WTC11 (cell line): ENCODE data around the gene NCAPD2. TPM values are rescaled to one million over a fixed set of nuclear protein-coding genes. Genes with fewer than 3 reads are reported as not detected.

Source experiments
- ATF1 ChIP-seq: sonication (generic); formaldehyde crosslinking; IDR thresholded peaks from 2 replicates; pipeline ENCODE4 v1.8.1; 2023; ENCODE audit warnings: mild to moderate bottlenecking, moderate library complexity, missing genetic modification reagents
- ATF2 ChIP-seq: sonication (generic); formaldehyde crosslinking; IDR thresholded peaks from 2 replicates; pipeline ENCODE4 v1.8.1; 2022; ENCODE audit warnings: low read depth, missing genetic modification reagents, borderline replicate concordance
- CDX4 ChIP-seq: fragments of 250-450 bp; sonication (Bioruptor Pico); IDR thresholded peaks from 2 replicates; pipeline ENCODE4 v1.9.0; 2021; ENCODE audit warnings: moderate library complexity, mild to moderate bottlenecking, inconsistent platforms, borderline replicate concordance
- CREB1 ChIP-seq: sonication (generic); formaldehyde crosslinking; IDR thresholded peaks from 2 replicates; pipeline ENCODE4 v1.8.0; 2023; ENCODE audit warnings: mild to moderate bottlenecking, missing genetic modification reagents
- CREM ChIP-seq: sonication (generic); formaldehyde crosslinking; IDR thresholded peaks from 2 replicates; pipeline ENCODE4 v1.8.1; 2022; ENCODE audit warnings: mild to moderate bottlenecking, missing genetic modification reagents, moderate library complexity
- ETV6 ChIP-seq: sonication (generic); formaldehyde crosslinking; IDR thresholded peaks from 2 replicates; pipeline ENCODE4 v1.8.1; 2022; ENCODE audit warnings: mild to moderate bottlenecking, missing genetic modification reagents
- FOXP4 ChIP-seq: sonication (generic); formaldehyde crosslinking; IDR thresholded peaks from 2 replicates; pipeline ENCODE4 v1.8.0; 2022; ENCODE audit warnings: mild to moderate bottlenecking, missing genetic modification reagents
- GRHL2 ChIP-seq: fragments of 250-450 bp; sonication (Bioruptor Pico); IDR thresholded peaks from 2 replicates; pipeline ENCODE4 v1.8.0; 2022; ENCODE audit warnings: mild to moderate bottlenecking, moderate library complexity; ENCODE audit not compliant: insufficient replicate concordance, severe bottlenecking
- IRF1 ChIP-seq: sonication (generic); formaldehyde crosslinking; IDR thresholded peaks from 2 replicates; pipeline ENCODE4 v1.8.0; 2023; ENCODE audit warnings: missing genetic modification reagents
- IRF2 ChIP-seq: sonication (generic); formaldehyde crosslinking; IDR thresholded peaks from 2 replicates; pipeline ENCODE4 v1.8.0; 2022; ENCODE audit warnings: low read depth, missing genetic modification reagents, borderline replicate concordance
- MXD4 ChIP-seq: fragments of 250-450 bp; sonication (Bioruptor Pico); IDR thresholded peaks from 2 replicates; pipeline ENCODE4 v1.8.0; 2021; ENCODE audit warnings: mild to moderate bottlenecking, moderate library complexity, borderline replicate concordance
- NR1H2 ChIP-seq: sonication (generic); formaldehyde crosslinking; IDR thresholded peaks from 2 replicates; pipeline ENCODE4 v1.9.0; 2021; ENCODE audit warnings: mild to moderate bottlenecking, moderate library complexity, missing genetic modification reagents
- OVOL2 ChIP-seq: fragments of 250-450 bp; sonication (Bioruptor Pico); IDR thresholded peaks from 2 replicates; pipeline ENCODE4 v1.9.0; 2021; ENCODE audit warnings: mild to moderate bottlenecking, borderline replicate concordance
- PRRX2 ChIP-seq: fragments of 250-450 bp; sonication (Bioruptor Pico); IDR thresholded peaks from 2 replicates; pipeline ENCODE4 v1.8.0; 2021; ENCODE audit warnings: mild to moderate bottlenecking
- SP1 ChIP-seq: sonication (generic); formaldehyde crosslinking; conservative IDR thresholded peaks from 2 replicates; pipeline ENCODE4 v1.8.1; 2022; ENCODE audit warnings: missing genetic modification reagents
- ZNF232 ChIP-seq: sonication (generic); formaldehyde crosslinking; IDR thresholded peaks from 2 replicates; pipeline ENCODE4 v1.8.0; 2022; ENCODE audit warnings: mild to moderate bottlenecking, missing genetic modification reagents
- ZNF317 ChIP-seq: sonication (generic); formaldehyde crosslinking; IDR thresholded peaks from 2 replicates; pipeline ENCODE4 v1.8.1; 2023; ENCODE audit warnings: low read depth, mild to moderate bottlenecking, moderate library complexity, missing genetic modification reagents, borderline replicate concordance
- ZNF416 ChIP-seq: fragments of 250-450 bp; sonication (Bioruptor Pico); IDR thresholded peaks from 2 replicates; pipeline ENCODE4 v1.9.0; 2021; ENCODE audit warnings: mild to moderate bottlenecking, inconsistent platforms
- ZNF423 ChIP-seq: fragments of 250-450 bp; sonication (Bioruptor Pico); IDR thresholded peaks from 2 replicates; pipeline ENCODE4 v2.1.2; 2022; ENCODE audit warnings: mild to moderate bottlenecking, moderate library complexity
- ZNF671 ChIP-seq: fragments of 250-450 bp; sonication (Bioruptor Pico); IDR thresholded peaks from 2 replicates; pipeline ENCODE4 v1.8.0; 2021; ENCODE audit warnings: mild to moderate bottlenecking
- total RNA-seq: library from RNA; stranded (reverse); gene quantifications from 3 replicates; pipeline ENCODE4 v1.2.3, GENCODE V29; 2021
- TF ChIP-seq, protein P1 (sequence below): fragments of 250-450 bp; sonication (Bioruptor Pico); IDR thresholded peaks from 2 replicates; pipeline ENCODE4 v2.1.2; 2022; ENCODE audit warnings: mild to moderate bottlenecking, moderate library complexity
- TF ChIP-seq, protein P2 (sequence below): fragments of 250-450 bp; sonication (Bioruptor Pico); IDR thresholded peaks from 2 replicates; pipeline ENCODE4 v1.9.0; 2021; ENCODE audit warnings: mild to moderate bottlenecking
- TF ChIP-seq, protein P3 (sequence below): sonication (generic); formaldehyde crosslinking; conservative IDR thresholded peaks from 2 replicates; pipeline ENCODE4 v1.8.1; 2023; ENCODE audit warnings: mild to moderate bottlenecking, low read depth, missing genetic modification reagents, moderate library complexity
- TF ChIP-seq, protein P4 (sequence below): sonication (generic); formaldehyde crosslinking; IDR thresholded peaks from 2 replicates; pipeline ENCODE4 v1.8.0; 2022; ENCODE audit warnings: mild to moderate bottlenecking, missing genetic modification reagents

NCAPD2 gene
- total RNA-seq, 1 experiment from 2014 or later: 141 TPM

GRCh38 chr12:6538420-6539313 is 44.8 kb downstream of the NCAPD2 start (continued):
- TF ChIP-seq IRF1 (CRISPR knock-in tag) (0 out of 2 replicates have a peak, but pooled peaks have one; percentile 18), ZNF317 (CRISPR knock-in tag) (peak; percentile 37; the same call in 1 of the 2 replicates), GRHL2 (CRISPR knock-in tag) (no peak), PRRX2 (CRISPR knock-in tag) (peak; percentile 89), MXD4 (CRISPR knock-in tag) (no peak), IRF2 (CRISPR knock-in tag) (no peak), SP1 (CRISPR knock-in tag) (peak; percentile 22; the same call in 1 of the 2 replicates), CDX4 (CRISPR knock-in tag) (no peak), ZNF423 (no peak), OVOL2 (CRISPR knock-in tag) (no peak), ATF1 (peak; percentile 70; the same call in 1 of the 2 replicates), FOXP4 (CRISPR knock-in tag) (no peak), ZNF416 (CRISPR knock-in tag) (peak; percentile 92; the same call in 1 of the 2 replicates), ZNF232 (CRISPR knock-in tag) (0 out of 2 replicates have a peak, but pooled peaks have one; percentile 25), ATF2 (CRISPR knock-in tag) (no peak), CREB1 (peak; percentile 54; the same call in 1 of the 2 replicates), ZNF671 (peak; percentile 74), ETV6 (CRISPR knock-in tag) (no peak), CREM (CRISPR knock-in tag) (peak; percentile 67), NR1H2 (no peak)
- TF ChIP-seq, protein P1, sequence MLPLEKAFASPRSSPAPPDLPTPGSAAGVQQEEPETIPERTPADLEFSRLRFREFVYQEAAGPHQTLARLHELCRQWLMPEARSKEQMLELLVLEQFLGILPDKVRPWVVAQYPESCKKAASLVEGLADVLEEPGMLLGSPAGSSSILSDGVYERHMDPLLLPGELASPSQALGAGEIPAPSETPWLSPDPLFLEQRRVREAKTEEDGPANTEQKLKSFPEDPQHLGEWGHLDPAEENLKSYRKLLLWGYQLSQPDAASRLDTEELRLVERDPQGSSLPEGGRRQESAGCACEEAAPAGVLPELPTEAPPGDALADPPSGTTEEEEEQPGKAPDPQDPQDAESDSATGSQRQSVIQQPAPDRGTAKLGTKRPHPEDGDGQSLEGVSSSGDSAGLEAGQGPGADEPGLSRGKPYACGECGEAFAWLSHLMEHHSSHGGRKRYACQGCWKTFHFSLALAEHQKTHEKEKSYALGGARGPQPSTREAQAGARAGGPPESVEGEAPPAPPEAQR (CRISPR knock-in tag): no peak
- TF ChIP-seq, protein P2, sequence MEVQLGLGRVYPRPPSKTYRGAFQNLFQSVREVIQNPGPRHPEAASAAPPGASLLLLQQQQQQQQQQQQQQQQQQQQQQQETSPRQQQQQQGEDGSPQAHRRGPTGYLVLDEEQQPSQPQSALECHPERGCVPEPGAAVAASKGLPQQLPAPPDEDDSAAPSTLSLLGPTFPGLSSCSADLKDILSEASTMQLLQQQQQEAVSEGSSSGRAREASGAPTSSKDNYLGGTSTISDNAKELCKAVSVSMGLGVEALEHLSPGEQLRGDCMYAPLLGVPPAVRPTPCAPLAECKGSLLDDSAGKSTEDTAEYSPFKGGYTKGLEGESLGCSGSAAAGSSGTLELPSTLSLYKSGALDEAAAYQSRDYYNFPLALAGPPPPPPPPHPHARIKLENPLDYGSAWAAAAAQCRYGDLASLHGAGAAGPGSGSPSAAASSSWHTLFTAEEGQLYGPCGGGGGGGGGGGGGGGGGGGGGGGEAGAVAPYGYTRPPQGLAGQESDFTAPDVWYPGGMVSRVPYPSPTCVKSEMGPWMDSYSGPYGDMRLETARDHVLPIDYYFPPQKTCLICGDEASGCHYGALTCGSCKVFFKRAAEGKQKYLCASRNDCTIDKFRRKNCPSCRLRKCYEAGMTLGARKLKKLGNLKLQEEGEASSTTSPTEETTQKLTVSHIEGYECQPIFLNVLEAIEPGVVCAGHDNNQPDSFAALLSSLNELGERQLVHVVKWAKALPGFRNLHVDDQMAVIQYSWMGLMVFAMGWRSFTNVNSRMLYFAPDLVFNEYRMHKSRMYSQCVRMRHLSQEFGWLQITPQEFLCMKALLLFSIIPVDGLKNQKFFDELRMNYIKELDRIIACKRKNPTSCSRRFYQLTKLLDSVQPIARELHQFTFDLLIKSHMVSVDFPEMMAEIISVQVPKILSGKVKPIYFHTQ (CRISPR knock-in tag): peak; percentile 85; the same call in 1 of the 2 replicates
- TF ChIP-seq, protein P3, sequence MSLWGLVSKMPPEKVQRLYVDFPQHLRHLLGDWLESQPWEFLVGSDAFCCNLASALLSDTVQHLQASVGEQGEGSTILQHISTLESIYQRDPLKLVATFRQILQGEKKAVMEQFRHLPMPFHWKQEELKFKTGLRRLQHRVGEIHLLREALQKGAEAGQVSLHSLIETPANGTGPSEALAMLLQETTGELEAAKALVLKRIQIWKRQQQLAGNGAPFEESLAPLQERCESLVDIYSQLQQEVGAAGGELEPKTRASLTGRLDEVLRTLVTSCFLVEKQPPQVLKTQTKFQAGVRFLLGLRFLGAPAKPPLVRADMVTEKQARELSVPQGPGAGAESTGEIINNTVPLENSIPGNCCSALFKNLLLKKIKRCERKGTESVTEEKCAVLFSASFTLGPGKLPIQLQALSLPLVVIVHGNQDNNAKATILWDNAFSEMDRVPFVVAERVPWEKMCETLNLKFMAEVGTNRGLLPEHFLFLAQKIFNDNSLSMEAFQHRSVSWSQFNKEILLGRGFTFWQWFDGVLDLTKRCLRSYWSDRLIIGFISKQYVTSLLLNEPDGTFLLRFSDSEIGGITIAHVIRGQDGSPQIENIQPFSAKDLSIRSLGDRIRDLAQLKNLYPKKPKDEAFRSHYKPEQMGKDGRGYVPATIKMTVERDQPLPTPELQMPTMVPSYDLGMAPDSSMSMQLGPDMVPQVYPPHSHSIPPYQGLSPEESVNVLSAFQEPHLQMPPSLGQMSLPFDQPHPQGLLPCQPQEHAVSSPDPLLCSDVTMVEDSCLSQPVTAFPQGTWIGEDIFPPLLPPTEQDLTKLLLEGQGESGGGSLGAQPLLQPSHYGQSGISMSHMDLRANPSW (CRISPR knock-in tag): no peak
- TF ChIP-seq, protein P4, sequence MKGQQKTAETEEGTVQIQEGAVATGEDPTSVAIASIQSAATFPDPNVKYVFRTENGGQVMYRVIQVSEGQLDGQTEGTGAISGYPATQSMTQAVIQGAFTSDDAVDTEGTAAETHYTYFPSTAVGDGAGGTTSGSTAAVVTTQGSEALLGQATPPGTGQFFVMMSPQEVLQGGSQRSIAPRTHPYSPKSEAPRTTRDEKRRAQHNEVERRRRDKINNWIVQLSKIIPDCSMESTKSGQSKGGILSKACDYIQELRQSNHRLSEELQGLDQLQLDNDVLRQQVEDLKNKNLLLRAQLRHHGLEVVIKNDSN (CRISPR knock-in tag): peak; percentile 66; the same call in 1 of the 2 replicates
- TF ChIP-seq, all 79 proteins: peak for 28
